ENCODE results near the gene SERTAD2.

DNA sequence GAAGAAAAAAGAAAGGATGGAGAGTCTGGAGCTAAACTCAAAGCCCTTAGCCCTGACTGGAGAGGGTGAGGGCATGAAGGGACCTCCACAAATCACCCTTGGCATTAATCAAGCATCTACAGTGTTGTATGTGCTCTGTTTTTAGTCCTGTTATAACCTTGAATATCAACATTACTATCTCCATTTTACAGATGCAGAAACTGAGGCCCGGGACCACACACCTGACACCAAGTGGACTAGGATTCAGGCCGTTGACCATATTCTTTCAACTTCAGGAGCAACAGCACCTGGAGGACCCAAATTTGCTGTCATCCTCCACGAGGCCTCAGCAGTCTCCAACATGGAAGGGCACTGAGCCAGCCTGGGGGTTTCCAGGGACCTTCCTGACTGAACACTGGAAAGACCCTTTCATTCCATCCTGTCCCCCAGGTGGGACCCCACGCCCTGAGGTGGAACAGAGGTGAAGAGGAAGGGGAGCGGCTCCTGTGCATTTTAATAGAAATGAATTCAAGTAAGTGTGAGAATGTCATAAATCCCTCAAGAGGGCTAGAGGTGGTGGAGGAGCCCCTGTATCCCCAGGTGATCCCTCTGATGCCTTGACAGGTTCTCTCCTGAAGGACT is 41.0 kb downstream of the SERTAD2 start:
- TF ChIP-seq, protein P1, sequence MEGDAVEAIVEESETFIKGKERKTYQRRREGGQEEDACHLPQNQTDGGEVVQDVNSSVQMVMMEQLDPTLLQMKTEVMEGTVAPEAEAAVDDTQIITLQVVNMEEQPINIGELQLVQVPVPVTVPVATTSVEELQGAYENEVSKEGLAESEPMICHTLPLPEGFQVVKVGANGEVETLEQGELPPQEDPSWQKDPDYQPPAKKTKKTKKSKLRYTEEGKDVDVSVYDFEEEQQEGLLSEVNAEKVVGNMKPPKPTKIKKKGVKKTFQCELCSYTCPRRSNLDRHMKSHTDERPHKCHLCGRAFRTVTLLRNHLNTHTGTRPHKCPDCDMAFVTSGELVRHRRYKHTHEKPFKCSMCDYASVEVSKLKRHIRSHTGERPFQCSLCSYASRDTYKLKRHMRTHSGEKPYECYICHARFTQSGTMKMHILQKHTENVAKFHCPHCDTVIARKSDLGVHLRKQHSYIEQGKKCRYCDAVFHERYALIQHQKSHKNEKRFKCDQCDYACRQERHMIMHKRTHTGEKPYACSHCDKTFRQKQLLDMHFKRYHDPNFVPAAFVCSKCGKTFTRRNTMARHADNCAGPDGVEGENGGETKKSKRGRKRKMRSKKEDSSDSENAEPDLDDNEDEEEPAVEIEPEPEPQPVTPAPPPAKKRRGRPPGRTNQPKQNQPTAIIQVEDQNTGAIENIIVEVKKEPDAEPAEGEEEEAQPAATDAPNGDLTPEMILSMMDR (IDR thresholded peaks at IDR 0.05) = no peak
- no peak for TF ChIP-seq POLR2A (IDR thresholded peaks at IDR 0.05)
